CD4-positive, alpha-beta T cell (primary cell): ENCODE results near the gene NKRF. TPM values are rescaled to one million over a fixed set of nuclear protein-coding genes. Genes with fewer than 3 reads are reported as not detected.

Experiments
- ATAC-seq: fragments of 200-7000 bp; cut with Tn5 transposase; one replicate; pipeline ENCODE4 v1.10.0; 2022; ENCODE audit warnings: mild to moderate bottlenecking; ENCODE audit not compliant: poor library complexity
- CTCF ChIA-PET: fragments of 350-600 bp; sonication (Branson Sonifier 250); formaldehyde crosslinking; loops from one replicate; lab custom pipeline; 2021; ENCODE audit warnings: antibody characterized with exemption, inconsistent platforms; lab: Charles Lee
- POLR2A ChIA-PET: fragments of 350-600 bp; sonication (Branson Sonifier 250); formaldehyde crosslinking; loops from one replicate; lab custom pipeline; 2021; ENCODE audit warnings: antibody characterized with exemption, inconsistent platforms; lab: Charles Lee
- DNase-seq, 14 experiments: peaks; one replicate each; pipeline ENCODE4 v3.0.0-alpha.2; 2013 to 2020; ENCODE audit warnings: mixed read lengths in 2 of 14
- H3K27ac ChIP-seq, 2 donors: one replicate each; pipeline versions ENCODE4 v1.5.1 to v1.7.0; 2013; ENCODE audit warnings: low read length in 2 of 2, low read depth in 1 of 2, mild to moderate bottlenecking in 1 of 2
- H3K27me3 ChIP-seq, 2 experiments: 1 replicate in 1 of 2; 2 replicates in 1 of 2; pipeline versions ENCODE4 v1.6.1 to v1.7.0; 2013; ENCODE audit warnings: low read length in 2 of 2, control low read depth in 1 of 2, mild to moderate bottlenecking in 1 of 2, moderate library complexity in 1 of 2; ENCODE audit not compliant: insufficient read depth in 2 of 2, control insufficient read depth in 1 of 2
- H3K36me3 ChIP-seq: one replicate; pipeline ENCODE4 v1.6.1; 2013; ENCODE audit warnings: low read length, control low read depth; ENCODE audit not compliant: insufficient read depth
- H3K4me1 ChIP-seq: one replicate; pipeline ENCODE4 v1.6.1; 2013; ENCODE audit warnings: low read length, control low read depth; ENCODE audit not compliant: insufficient read depth
- H3K4me3 ChIP-seq: one replicate; pipeline ENCODE4 v1.5.1; 2013; ENCODE audit warnings: mild to moderate bottlenecking, low read length, moderate library complexity
- H3K9me3 ChIP-seq, 2 experiments: 1 replicate in 1 of 2; 2 replicates in 1 of 2; pipeline versions ENCODE4 v1.6.1 to v1.7.0; 2013; ENCODE audit warnings: low read length in 2 of 2, mild to moderate bottlenecking in 2 of 2, control low read depth in 1 of 2, moderate library complexity in 1 of 2; ENCODE audit not compliant: control insufficient read depth in 1 of 2, insufficient read depth in 1 of 2
- H3K27ac Mint-ChIP-seq: one replicate; pipeline ENCODE4 v1.8.0; 2020; ENCODE audit warnings: mixed read lengths
- H3K27me3 Mint-ChIP-seq: one replicate; pipeline ENCODE4 v1.8.0; 2021; ENCODE audit warnings: mixed read lengths
- H3K36me3 Mint-ChIP-seq: one replicate; pipeline ENCODE4 v1.8.0; 2021; ENCODE audit warnings: low read depth, mixed read lengths
- H3K4me1 Mint-ChIP-seq: one replicate; pipeline ENCODE4 v1.8.0; 2021; ENCODE audit warnings: low read depth, mixed read lengths
- H3K4me3 Mint-ChIP-seq: one replicate; pipeline ENCODE4 v1.8.0; 2020; ENCODE audit warnings: mild to moderate bottlenecking, mixed read lengths
- H3K9me3 Mint-ChIP-seq: one replicate; pipeline ENCODE4 v1.8.0; 2020; ENCODE audit warnings: mixed read lengths
- CTCF ChIP-seq: fragments of 200-600 bp; IDR thresholded peaks from one replicate; pipeline ENCODE4 v1.8.0; 2022; ENCODE audit warnings: antibody characterized with exemption, mild to moderate bottlenecking
- intact Hi-C, 2 experiments: fragments of 100-400 bp; cut with DNase I in 1 of 2; cut with micrococcal nuclease in 1 of 2; formaldehyde crosslinking; loops; one replicate each; pipeline versions ENCODE4 v1.15.1 to v1.9.0; 2023 to 2025; cut with DNase I, micrococcal nuclease
- total RNA-seq, 174 experiments: library from RNA in 2 of 174; stranded (reverse) in 2 of 174; gene quantifications; one replicate each; pipeline ENCODE4 v1.2.3 and lab custom pipeline; 2021 to 2026

Gene NKRF
- total RNA-seq, 2 experiments from 2014 or later, result 16.4 to 16.5 TPM

DNA sequence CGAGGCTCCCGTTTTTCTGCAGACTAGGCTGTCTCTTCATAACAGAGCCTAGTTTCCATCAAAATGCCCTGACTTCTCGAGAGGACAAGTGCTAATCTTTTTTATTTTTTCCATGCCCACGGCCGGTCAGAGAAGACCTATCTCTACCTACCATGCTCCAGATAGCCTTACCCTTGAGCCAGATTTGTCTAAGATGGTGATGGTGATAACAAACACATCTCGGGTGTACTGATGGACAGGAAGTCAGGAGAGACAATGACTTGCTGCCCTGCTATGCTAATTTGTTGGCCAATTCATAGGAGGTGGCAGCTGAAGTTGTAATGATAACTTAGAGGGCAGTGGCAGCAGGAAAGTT, 42.2 kb upstream of the NKRF start:
- Histone ChIP-seq H3K4me1 (peaks cover 41% of the 10 kb centered on the region), H3K4me3 (no peak overlapping the region), H3K27me3 (no peaks in the 10 kb centered on the region), H3K9me3 (no peaks in the 10 kb centered on the region), H3K36me3 (peaks cover 68% of the 10 kb centered on the region), H3K27ac (peak overlapping the region; percentile 44 to 55)
- no peak for ATAC-seq
- Mint-ChIP-seq H3K27me3 (no peaks in the 10 kb centered on the region), H3K27ac (peak overlapping the region; percentile 85), H3K4me1 (peaks cover 33% of the 10 kb centered on the region), H3K36me3 (peaks cover 77% of the 10 kb centered on the region), H3K4me3 (peak overlapping the region; percentile 45), H3K9me3 (no peaks in the 10 kb centered on the region)
- ChIA-PET CTCF (interaction anchor here (0.6 to 1.5 kb wide), 4 partner anchors 34 to 297 kb away, joined by 3 read pairs; no protein-coding TSS in a partner anchor), POLR2A (interaction anchor here (1.2 kb wide), 1 partner anchor 43 kb away, joined by 6 read pairs; no protein-coding TSS in a partner anchor)
- no peak for DNase-seq
- intact Hi-C loops, result no loop called here
- no peak for TF ChIP-seq CTCF

- Histone ChIP-seq H3K36me3 (peaks cover 65% of the 10 kb centered on the region), H3K27me3 (no peaks in the 10 kb centered on the region), H3K4me1 (peaks cover 41% of the 10 kb centered on the region), H3K9me3 (no peaks in the 10 kb centered on the region), H3K4me3 (no peak overlapping the region), H3K27ac (peak overlapping the region; percentile 44 to 55)
- peak in 12 of 14 experiments; percentile 4 to 84 (median 34) for DNase-seq
- peaks cover 33% of the 10 kb centered on the region for H3K4me1 Mint-ChIP-seq
- peaks cover 77% of the 10 kb centered on the region for H3K36me3 Mint-ChIP-seq
- intact Hi-C loops, result no loop called here
- CTCF ChIA-PET, result interaction anchor here (0.6 to 1.8 kb wide), 5 partner anchors 34 to 298 kb away, joined by 3 to 4 read pairs (median 3); no protein-coding TSS in a partner anchor
- peak overlapping the region; percentile 45 for H3K4me3 Mint-ChIP-seq
- H3K27me3 Mint-ChIP-seq, result no peaks in the 10 kb centered on the region
- no peaks in the 10 kb centered on the region for H3K9me3 Mint-ChIP-seq
- peak overlapping the region; percentile 85 for H3K27ac Mint-ChIP-seq
- peak; percentile 85 for ATAC-seq
- POLR2A ChIA-PET, result interaction anchor here (0.8 to 1.2 kb wide), 2 partner anchors 35 to 43 kb away, joined by 4 to 6 read pairs; no protein-coding TSS in a partner anchor
- TF ChIP-seq CTCF, result no peak
Measured at GRCh38 chrX:119647552-119648420, 41.6 kb upstream of the NKRF start.

- H3K36me3 Mint-ChIP-seq, result peaks cover 77% of the 10 kb centered on the region
- CTCF ChIA-PET, result interaction anchor here (1.5 to 1.8 kb wide), 2 partner anchors 36 to 83 kb away, joined by 3 to 4 read pairs; no protein-coding TSS in a partner anchor
- TF ChIP-seq CTCF, result no peak
- no peak for DNase-seq
- H3K9me3 Mint-ChIP-seq, result no peaks in the 10 kb centered on the region
- peaks cover 63% of the 10 kb centered on the region for H3K36me3 ChIP-seq
- H3K4me1 Mint-ChIP-seq, result peaks cover 33% of the 10 kb centered on the region
- no peaks in the 10 kb centered on the region for H3K9me3 ChIP-seq
- no peaks in the 10 kb centered on the region for H3K27me3 Mint-ChIP-seq
- peaks cover 44% of the 10 kb centered on the region for H3K4me1 ChIP-seq
- H3K27ac ChIP-seq, result peak overlapping the region; percentile 29 to 32
- no peak for ATAC-seq
- no peak overlapping the region for H3K4me3 Mint-ChIP-seq
- H3K4me3 ChIP-seq, result no peak overlapping the region
- POLR2A ChIA-PET, result no interaction called here
- peak overlapping the region; percentile 85 for H3K27ac Mint-ChIP-seq
- no peaks in the 10 kb centered on the region for H3K27me3 ChIP-seq
- intact Hi-C loops, result no loop called here
Measured at GRCh38 chrX:119647089-119647488, 40.9 kb upstream of the NKRF start.
